Measurements from ENCODE around the gene KRT1.

KRT1 gene

GRCh38 chr12:52697058-52697582 is 16.9 kb upstream of the KRT1 start:
- DNase-seq: no peak

GRCh38 chr12:52696588-52696987 is 16.4 kb upstream of the KRT1 start:
- DNase-seq: no peak

GRCh38 chr12:52695039-52695438 is 14.8 kb upstream of the KRT1 start:
- no peak for DNase-seq

- no peak for DNase-seq
Observed at GRCh38 chr12:52694151-52694550, 13.9 kb upstream of the KRT1 start.

GRCh38 chr12:52693261-52693660 is 13.1 kb upstream of the KRT1 start:
- no peak for DNase-seq

GRCh38 chr12:52692254-52692653 is 12.0 kb upstream of the KRT1 start:
- DNase-seq: no peak

GRCh38 chr12:52691841-52692150 is 11.6 kb upstream of the KRT1 start:
- DNase-seq: no peak

GRCh38 chr12:52691076-52691840 is 11.1 kb upstream of the KRT1 start:
- DNase-seq: no peak

GRCh38 chr12:52690351-52691075 is 10.3 kb upstream of the KRT1 start:
- DNase-seq: no peak

GRCh38 chr12:52689936-52690335 is 9.7 kb upstream of the KRT1 start:
- DNase-seq: no peak

GRCh38 chr12:52689239-52689638 is 9.0 kb upstream of the KRT1 start:
- DNase-seq: no peak

GRCh38 chr12:52688481-52688880 is 8.3 kb upstream of the KRT1 start:
- no peak for DNase-seq

- DNase-seq: no peak
Observed at GRCh38 chr12:52687497-52688385, 7.5 kb upstream of the KRT1 start.

GRCh38 chr12:52686756-52687487 is 6.7 kb upstream of the KRT1 start:
- no peak for DNase-seq

GRCh38 chr12:52686063-52686462 is 5.9 kb upstream of the KRT1 start:
- DNase-seq: no peak

GRCh38 chr12:52685406-52685890 is 5.2 kb upstream of the KRT1 start:
- no peak for DNase-seq

GRCh38 chr12:52684431-52684830 is 4.2 kb upstream of the KRT1 start:
- DNase-seq: no peak

GRCh38 chr12:52683575-52684300 is 3.5 kb upstream of the KRT1 start:
- DNase-seq: no peak

GRCh38 chr12:52682938-52683574 is 2.8 kb upstream of the KRT1 start:
- no peak for DNase-seq

GRCh38 chr12:52682381-52682660 is 2.1 kb upstream of the KRT1 start:
- DNase-seq: no peak

- DNase-seq: no peak
Observed at GRCh38 chr12:52681526-52682380, 1.5 kb upstream of the KRT1 start.

Measured in kidney glomerular epithelial cell (primary cell).